ENCODE measurements around the gene ICAM1. TPM values are rescaled to one million over a fixed set of nuclear protein-coding genes. Genes with fewer than 3 reads are reported as not detected.

ICAM1 gene
- total and polyA plus RNA-seq, 2 of the 13 experiments (the other 11 are each of a cell fraction or from before 2014, with no cell fraction given) = 37.9 to 98.4 TPM

- TF ChIP-seq ZNF713 (CRISPR knock-in tag; IDR thresholded peaks at IDR 0.05) = no peak
- TF ChIP-seq ZNF333 (CRISPR knock-in tag; IDR thresholded peaks at IDR 0.05; ENCODE audit: borderline replicate concordance) = peak; percentile 30; the same call in 1 of the 2 replicates
- TF ChIP-seq ZFP1 (CRISPR knock-in tag; IDR thresholded peaks at IDR 0.05) = 0 out of 2 replicates have a peak, but pooled peaks have one; percentile 64
- TF ChIP-seq, protein P1, sequence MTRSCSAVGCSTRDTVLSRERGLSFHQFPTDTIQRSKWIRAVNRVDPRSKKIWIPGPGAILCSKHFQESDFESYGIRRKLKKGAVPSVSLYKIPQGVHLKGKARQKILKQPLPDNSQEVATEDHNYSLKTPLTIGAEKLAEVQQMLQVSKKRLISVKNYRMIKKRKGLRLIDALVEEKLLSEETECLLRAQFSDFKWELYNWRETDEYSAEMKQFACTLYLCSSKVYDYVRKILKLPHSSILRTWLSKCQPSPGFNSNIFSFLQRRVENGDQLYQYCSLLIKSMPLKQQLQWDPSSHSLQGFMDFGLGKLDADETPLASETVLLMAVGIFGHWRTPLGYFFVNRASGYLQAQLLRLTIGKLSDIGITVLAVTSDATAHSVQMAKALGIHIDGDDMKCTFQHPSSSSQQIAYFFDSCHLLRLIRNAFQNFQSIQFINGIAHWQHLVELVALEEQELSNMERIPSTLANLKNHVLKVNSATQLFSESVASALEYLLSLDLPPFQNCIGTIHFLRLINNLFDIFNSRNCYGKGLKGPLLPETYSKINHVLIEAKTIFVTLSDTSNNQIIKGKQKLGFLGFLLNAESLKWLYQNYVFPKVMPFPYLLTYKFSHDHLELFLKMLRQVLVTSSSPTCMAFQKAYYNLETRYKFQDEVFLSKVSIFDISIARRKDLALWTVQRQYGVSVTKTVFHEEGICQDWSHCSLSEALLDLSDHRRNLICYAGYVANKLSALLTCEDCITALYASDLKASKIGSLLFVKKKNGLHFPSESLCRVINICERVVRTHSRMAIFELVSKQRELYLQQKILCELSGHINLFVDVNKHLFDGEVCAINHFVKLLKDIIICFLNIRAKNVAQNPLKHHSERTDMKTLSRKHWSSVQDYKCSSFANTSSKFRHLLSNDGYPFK (CRISPR knock-in tag; IDR thresholded peaks at IDR 0.05; ENCODE audit: borderline replicate concordance) = peak; percentile 94
- TF ChIP-seq RFXANK (CRISPR knock-in tag; IDR thresholded peaks at IDR 0.05) = 0 out of 2 replicates have a peak, but pooled peaks have one; percentile 40
- TF ChIP-seq ZNF512 (CRISPR knock-in tag; IDR thresholded peaks at IDR 0.05) = no peak
- TF ChIP-seq MIER2 (CRISPR knock-in tag; IDR thresholded peaks at IDR 0.05) = no peak
- peak; percentile 82; the same call in 1 of the 2 replicates for TF ChIP-seq ZBTB46 (CRISPR knock-in tag; IDR thresholded peaks at IDR 0.05; ENCODE audit: borderline replicate concordance)
- peak; percentile 57; the same call in 1 of the 2 replicates for TF ChIP-seq CSRNP1 (CRISPR knock-in tag; IDR thresholded peaks at IDR 0.05)
- no peak; the same call in 1 of the 2 replicates for TF ChIP-seq BCL6 (CRISPR knock-in tag; IDR thresholded peaks at IDR 0.05)
- no peak for TF ChIP-seq ZC3H4 (CRISPR knock-in tag; IDR thresholded peaks at IDR 0.05; ENCODE audit: borderline replicate concordance)
- no peak for TF ChIP-seq DNMT3B (CRISPR knock-in tag; conservative IDR thresholded peaks at IDR 0.05)
- no peak for TF ChIP-seq MBD4 (IDR thresholded peaks at IDR 0.05; ENCODE audit: borderline replicate concordance, low read length)
- no peak; the same call in 1 of the 2 replicates for TF ChIP-seq E2F5 (CRISPR knock-in tag; conservative IDR thresholded peaks at IDR 0.05)
- TF ChIP-seq NFATC3 (CRISPR knock-in tag; IDR thresholded peaks at IDR 0.05) = no peak
- TF ChIP-seq, protein P2, sequence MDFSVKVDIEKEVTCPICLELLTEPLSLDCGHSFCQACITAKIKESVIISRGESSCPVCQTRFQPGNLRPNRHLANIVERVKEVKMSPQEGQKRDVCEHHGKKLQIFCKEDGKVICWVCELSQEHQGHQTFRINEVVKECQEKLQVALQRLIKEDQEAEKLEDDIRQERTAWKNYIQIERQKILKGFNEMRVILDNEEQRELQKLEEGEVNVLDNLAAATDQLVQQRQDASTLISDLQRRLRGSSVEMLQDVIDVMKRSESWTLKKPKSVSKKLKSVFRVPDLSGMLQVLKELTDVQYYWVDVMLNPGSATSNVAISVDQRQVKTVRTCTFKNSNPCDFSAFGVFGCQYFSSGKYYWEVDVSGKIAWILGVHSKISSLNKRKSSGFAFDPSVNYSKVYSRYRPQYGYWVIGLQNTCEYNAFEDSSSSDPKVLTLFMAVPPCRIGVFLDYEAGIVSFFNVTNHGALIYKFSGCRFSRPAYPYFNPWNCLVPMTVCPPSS (IDR thresholded peaks at IDR 0.05) = no peak
- peak; percentile 28; the same call in 1 of the 2 replicates for TF ChIP-seq ZNF337 (CRISPR knock-in tag; IDR thresholded peaks at IDR 0.05; ENCODE audit: borderline replicate concordance, low read depth)
- no peak for TF ChIP-seq HMGA1 (CRISPR knock-in tag; conservative IDR thresholded peaks at IDR 0.05)
- TF ChIP-seq ONECUT2 (CRISPR knock-in tag; IDR thresholded peaks at IDR 0.05) = no peak
These were observed 62.2 kb downstream of the ICAM1 start, which contains the start of gene RAVER1 (continued) for GRCh38 chr19:10332965-10333757.

All from HepG2 (cell line).